Naive thymus-derived CD4-positive, alpha-beta T cell (primary cell): ENCODE data around the gene RAD23A. TPM values are rescaled to one million over a fixed set of nuclear protein-coding genes. Genes with fewer than 3 reads are reported as not detected.

ENCODE experiments used
- ATAC-seq: fragments of 150-1000 bp; cut with Tn5 transposase; 2 replicates; pipeline ENCODE4 v1.10.0; 2021; ENCODE audit warnings: mild to moderate bottlenecking, moderate library complexity
- CTCF ChIA-PET: fragments of 350-600 bp; sonication (Branson Sonifier 250); formaldehyde crosslinking; loops from one replicate; lab custom pipeline; 2021; ENCODE audit warnings: antibody characterized with exemption; lab: Charles Lee
- POLR2A ChIA-PET: fragments of 350-600 bp; sonication (Branson Sonifier 250); formaldehyde crosslinking; loops from one replicate; lab custom pipeline; 2021; ENCODE audit warnings: antibody characterized with exemption, inconsistent platforms; lab: Charles Lee
- DNase-seq, 9 donors: peaks; one replicate each; pipeline versions ENCODE4 v3.0.0 to v3.0.0-alpha.2; 2020 to 2022; ENCODE audit warnings: mixed read lengths in 1 of 9
- H3K27ac ChIP-seq: one replicate; pipeline ENCODE4 v1.7.0; 2013; ENCODE audit warnings: mild to moderate bottlenecking, low read depth, low read length, moderate library complexity
- H3K27me3 ChIP-seq, 2 donors: one replicate each; pipeline ENCODE4 v1.7.0; 2013; ENCODE audit warnings: low read length in 2 of 2, mild to moderate bottlenecking in 2 of 2, moderate library complexity in 2 of 2; ENCODE audit not compliant: control insufficient read depth in 2 of 2, insufficient read depth in 2 of 2
- H3K36me3 ChIP-seq, 3 experiments: 1 replicate in 2 of 3; 2 replicates in 1 of 3; pipeline ENCODE4 v1.7.0; 2013; ENCODE audit warnings: low read length in 3 of 3, mild to moderate bottlenecking in 3 of 3, moderate library complexity in 1 of 3; ENCODE audit not compliant: insufficient read depth in 3 of 3, control insufficient read depth in 2 of 3
- H3K4me1 ChIP-seq, 2 donors: one replicate each; pipeline ENCODE4 v1.7.0; 2013; ENCODE audit warnings: low read length in 2 of 2, mild to moderate bottlenecking in 2 of 2, moderate library complexity in 1 of 2; ENCODE audit not compliant: control insufficient read depth in 2 of 2, insufficient read depth in 2 of 2
- H3K4me3 ChIP-seq: 2 replicates; pipeline ENCODE4 v1.7.0; 2013; ENCODE audit warnings: mild to moderate bottlenecking, low read length
- H3K9me3 ChIP-seq, 3 experiments: 1 replicate in 2 of 3; 2 replicates in 1 of 3; pipeline ENCODE4 v1.7.0; 2013; ENCODE audit warnings: low read length in 3 of 3; ENCODE audit not compliant: control insufficient read depth in 2 of 3
- H3K27ac Mint-ChIP-seq, 9 donors: one replicate each; pipeline ENCODE4 v1.8.0; 2020 to 2022; ENCODE audit warnings: mixed read lengths in 9 of 9, mild to moderate bottlenecking in 8 of 9, moderate library complexity in 5 of 9, inconsistent platforms in 2 of 9
- H3K27me3 Mint-ChIP-seq, 5 donors: one replicate each; pipeline ENCODE4 v1.8.0; 2021 to 2022; ENCODE audit warnings: mixed read lengths in 5 of 5, mild to moderate bottlenecking in 1 of 5
- H3K36me3 Mint-ChIP-seq, 5 donors: one replicate each; pipeline ENCODE4 v1.8.0; 2020 to 2022; ENCODE audit warnings: mixed read lengths in 5 of 5, mild to moderate bottlenecking in 3 of 5, inconsistent platforms in 1 of 5
- H3K4me1 Mint-ChIP-seq, 7 donors: one replicate each; pipeline ENCODE4 v1.8.0; 2020 to 2022; ENCODE audit warnings: mixed read lengths in 7 of 7, mild to moderate bottlenecking in 3 of 7, inconsistent platforms in 1 of 7
- H3K4me3 Mint-ChIP-seq, 10 donors: one replicate each; pipeline ENCODE4 v1.8.0; 2020 to 2022; ENCODE audit warnings: mild to moderate bottlenecking in 10 of 10, mixed read lengths in 10 of 10, moderate library complexity in 6 of 10, inconsistent platforms in 2 of 10
- H3K9me3 Mint-ChIP-seq, 11 donors: one replicate each; pipeline ENCODE4 v1.8.0; 2020 to 2022; ENCODE audit warnings: mixed read lengths in 11 of 11, mild to moderate bottlenecking in 4 of 11, inconsistent platforms in 1 of 11, moderate library complexity in 1 of 11
- intact Hi-C, 2 donors: fragments of 100-400 bp; cut with micrococcal nuclease; formaldehyde crosslinking; loops; one replicate each; pipeline ENCODE4 v1.15.1; 2023
- polyA plus RNA-seq, 2 donors: library from polyadenylated mRNA; unstranded; fragments of 300-500 nt; fragmentation: Illumina TruSeq; gene quantifications; one replicate each; pipeline ENCODE4 v1.2.3, GENCODE V29; 2021
- total RNA-seq, 6 experiments: library from RNA in 5 of 6; stranded (reverse) in 5 of 6; gene quantifications; 1 replicate in 5 of 6; 2 replicates in 1 of 6; pipeline ENCODE4 v1.2.3 and lab custom pipeline; 2021 to 2026

Gene RAD23A
- total and polyA plus RNA-seq, 7 experiments from 2014 or later: 75.0 to 111 (median 90.5) TPM

- POLR2A ChIA-PET: no interaction called here
- H3K36me3 Mint-ChIP-seq: peaks cover 0 to 4% (median 4%) of the 10 kb centered on the region in 5 donors
- no peaks in the 10 kb centered on the region for H3K4me1 ChIP-seq
- DNase-seq (no peak), ATAC-seq (no peak)
- H3K9me3 Mint-ChIP-seq: peaks cover 0 to 4% (median 0%) of the 10 kb centered on the region in 11 donors
- peaks cover 0 to 39% (median 5%) of the 10 kb centered on the region in 5 donors for H3K27me3 Mint-ChIP-seq
- H3K27ac ChIP-seq: no peak overlapping the region
- CTCF ChIA-PET: no interaction called here
- no peaks in the 10 kb centered on the region for H3K36me3 ChIP-seq
- H3K27ac Mint-ChIP-seq: peak overlapping the region in 5 of 9 donors; percentile 28 to 69 (median 63)
- H3K9me3 ChIP-seq: no peaks in the 10 kb centered on the region
- H3K27me3 ChIP-seq: no peaks in the 10 kb centered on the region
- H3K4me3 ChIP-seq: peak overlapping the region; percentile 33
- peaks cover 6 to 22% (median 17%) of the 10 kb centered on the region in 7 donors for H3K4me1 Mint-ChIP-seq
- intact Hi-C loops: no loop called here
- H3K4me3 Mint-ChIP-seq: peak overlapping the region; percentile 36 to 97 (median 76)
These were observed 50.9 kb downstream of the RAD23A start for GRCh38 chr19:12996406-12997094.

- Histone ChIP-seq H3K27me3 (no peaks in the 10 kb centered on the region), H3K27ac (no peak overlapping the region), H3K4me1 (no peaks in the 10 kb centered on the region), H3K4me3 (no peak overlapping the region), H3K36me3 (no peaks in the 10 kb centered on the region), H3K9me3 (no peaks in the 10 kb centered on the region)
- DNase-seq: no peak
- peak overlapping the region; percentile 13 to 85 (median 74) for H3K4me3 Mint-ChIP-seq
- H3K27ac Mint-ChIP-seq: peak overlapping the region in 6 of 9 donors; percentile 52 to 85 (median 64)
- intact Hi-C loops: no loop called here
- peaks cover 0 to 4% (median 0%) of the 10 kb centered on the region in 11 donors for H3K9me3 Mint-ChIP-seq
- ATAC-seq: no peak
- H3K4me1 Mint-ChIP-seq: peaks cover 6 to 22% (median 17%) of the 10 kb centered on the region in 7 donors
- H3K27me3 Mint-ChIP-seq: peaks cover 0 to 39% (median 5%) of the 10 kb centered on the region in 5 donors
- ChIA-PET POLR2A (no interaction called here), CTCF (no interaction called here)
- peaks cover 0 to 4% (median 4%) of the 10 kb centered on the region in 5 donors for H3K36me3 Mint-ChIP-seq
These were observed 51.7 kb downstream of the RAD23A start for GRCh38 chr19:12997179-12997966.

- no peak overlapping the region for H3K4me3 ChIP-seq
- ATAC-seq (no peak), DNase-seq (no peak)
- no peaks in the 10 kb centered on the region for H3K4me1 ChIP-seq
- ChIA-PET CTCF (interaction anchor here (0.7 kb wide), 1 partner anchor 19 kb away, joined by 3 read pairs; no protein-coding TSS in a partner anchor), POLR2A (no interaction called here)
- Mint-ChIP-seq H3K27ac (peak overlapping the region in 5 of 9 donors; percentile 7 to 85 (median 45)), H3K4me3 (peak overlapping the region in 8 of 10 donors; percentile 37 to 85 (median 64)), H3K4me1 (peaks cover 6 to 22% (median 17%) of the 10 kb centered on the region in 7 donors), H3K36me3 (peaks cover 0 to 7% (median 4%) of the 10 kb centered on the region in 5 donors), H3K27me3 (peaks cover 0 to 37% (median 5%) of the 10 kb centered on the region in 5 donors), H3K9me3 (peaks cover 0 to 4% (median 0%) of the 10 kb centered on the region in 11 donors)
- H3K9me3 ChIP-seq: no peaks in the 10 kb centered on the region
- intact Hi-C loops: no loop called here
- H3K27ac ChIP-seq: no peak overlapping the region
- H3K27me3 ChIP-seq: no peaks in the 10 kb centered on the region
- no peaks in the 10 kb centered on the region for H3K36me3 ChIP-seq
These were observed 52.6 kb downstream of the RAD23A start for GRCh38 chr19:12997967-12998940.

GRCh38 chr19:13001166-13001501, 55.5 kb downstream of the RAD23A start:
- H3K27me3 Mint-ChIP-seq: peaks cover 0 to 20% (median 0%) of the 10 kb centered on the region in 5 donors
- Histone ChIP-seq H3K27ac (no peak overlapping the region), H3K4me3 (no peak overlapping the region), H3K9me3 (no peaks in the 10 kb centered on the region), H3K36me3 (no peaks in the 10 kb centered on the region), H3K4me1 (no peaks in the 10 kb centered on the region), H3K27me3 (no peaks in the 10 kb centered on the region)
- ATAC-seq (no peak), DNase-seq (no peak)
- peaks cover 0 to 11% (median 0%) of the 10 kb centered on the region in 5 donors for H3K36me3 Mint-ChIP-seq
- no peak overlapping the region for H3K27ac Mint-ChIP-seq
- POLR2A ChIA-PET: no interaction called here
- H3K4me3 Mint-ChIP-seq: peak overlapping the region in 1 of 10 donors; percentile 38
- intact Hi-C loops: no loop called here
- no peaks in the 10 kb centered on the region for H3K9me3 Mint-ChIP-seq
- CTCF ChIA-PET: no interaction called here
- H3K4me1 Mint-ChIP-seq: peaks cover 0 to 15% (median 6%) of the 10 kb centered on the region in 7 donors

- Histone ChIP-seq H3K4me3 (no peak overlapping the region), H3K27ac (no peak overlapping the region), H3K27me3 (no peaks in the 10 kb centered on the region), H3K4me1 (no peaks in the 10 kb centered on the region), H3K36me3 (no peaks in the 10 kb centered on the region), H3K9me3 (no peaks in the 10 kb centered on the region)
- POLR2A ChIA-PET: no interaction called here
- CTCF ChIA-PET: no interaction called here
- ATAC-seq (no peak), DNase-seq (no peak)
- no peaks in the 10 kb centered on the region for H3K9me3 Mint-ChIP-seq
- H3K27me3 Mint-ChIP-seq: peaks cover 0 to 19% (median 0%) of the 10 kb centered on the region in 5 donors
- no peak overlapping the region for H3K27ac Mint-ChIP-seq
- peak overlapping the region in 1 of 10 donors; percentile 38 for H3K4me3 Mint-ChIP-seq
- H3K4me1 Mint-ChIP-seq: peaks cover 0 to 15% (median 6%) of the 10 kb centered on the region in 7 donors
- peaks cover 0 to 11% (median 0%) of the 10 kb centered on the region in 5 donors for H3K36me3 Mint-ChIP-seq
- intact Hi-C loops: no loop called here
These were observed 56.0 kb downstream of the RAD23A start for GRCh38 chr19:13001502-13002165.
